ENCODE results near the gene MAPK4.
"Not testable (repeated sequence)": the region's sequence is repeated elsewhere in the genome, so short reads cannot be mapped to it uniquely, and the experiment has no call there.

MAPK4 gene

DNA sequence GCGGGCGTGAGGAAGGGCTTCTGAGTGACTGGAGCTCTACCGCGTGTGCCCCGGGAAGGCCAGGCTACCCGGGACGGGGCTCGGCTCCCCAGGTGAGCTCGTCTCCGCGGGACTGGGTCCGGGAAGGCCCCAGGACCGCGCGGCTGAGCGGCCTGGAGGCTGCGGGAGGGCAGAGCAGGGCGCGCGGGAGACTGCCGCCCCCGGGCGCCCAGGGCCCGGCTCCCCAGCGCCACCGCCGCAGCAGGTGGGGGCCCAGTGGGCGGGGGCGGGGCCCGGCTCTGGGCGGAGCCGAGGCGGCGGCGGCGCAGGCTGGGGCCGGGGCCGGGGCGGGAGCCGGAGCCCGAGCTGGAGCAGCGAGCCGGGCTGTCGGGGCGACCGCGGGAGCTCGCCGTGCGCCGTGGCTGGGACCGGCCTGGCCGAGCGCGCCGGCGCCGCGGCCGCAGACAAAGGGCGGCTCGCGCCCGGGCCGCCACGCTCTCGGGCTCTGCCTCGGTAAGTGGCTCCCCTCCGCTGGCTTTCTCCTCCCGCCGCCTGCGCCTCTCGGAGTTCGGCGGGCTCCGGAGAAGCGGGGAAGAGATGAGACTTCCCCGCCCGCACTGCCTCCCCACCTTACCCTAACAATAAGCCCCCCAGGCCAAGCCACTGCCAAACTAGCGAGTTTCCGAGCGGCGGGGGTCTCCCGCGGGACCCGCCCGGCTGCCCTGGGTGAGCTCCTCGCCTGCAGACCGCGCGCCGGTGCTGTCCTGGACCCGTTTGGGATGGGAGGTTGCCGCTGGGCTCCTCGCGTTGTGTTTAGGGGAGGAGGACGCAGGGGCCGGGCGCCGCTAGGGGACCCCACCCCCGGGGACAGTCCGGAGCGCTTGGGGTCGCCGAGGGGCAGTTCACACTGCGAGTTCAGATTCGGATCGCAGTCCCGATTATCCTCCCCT, at the start of gene MAPK4:
MAPK4 (plus strand) TSS at position 336 of the 929 bp plus-strand sequence. CDS start 103,872 bp downstream, outside the sequence.
- DNase-seq: no peak

DNA sequence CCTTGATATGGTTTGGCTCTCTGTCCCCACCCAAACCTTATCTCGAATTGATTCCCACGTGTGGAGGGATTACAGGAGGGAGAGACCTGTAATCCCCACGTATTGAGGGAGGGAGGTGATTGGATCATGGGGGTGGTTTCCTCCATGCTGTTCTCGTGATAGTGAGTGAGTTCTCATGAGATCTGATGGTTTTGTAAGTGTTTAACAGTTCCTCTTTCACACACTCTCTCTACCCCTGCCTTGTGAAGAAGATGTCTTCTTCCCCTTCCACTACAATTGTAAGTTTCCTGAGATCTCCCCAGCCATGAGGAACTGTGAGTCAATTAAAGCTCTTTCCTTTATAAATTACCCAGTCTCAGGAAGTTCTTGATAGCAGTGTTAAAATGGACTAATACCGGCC, 42.6 kb upstream of the MAPK4 start:
- not testable (repeated sequence) for DNase-seq

DNA sequence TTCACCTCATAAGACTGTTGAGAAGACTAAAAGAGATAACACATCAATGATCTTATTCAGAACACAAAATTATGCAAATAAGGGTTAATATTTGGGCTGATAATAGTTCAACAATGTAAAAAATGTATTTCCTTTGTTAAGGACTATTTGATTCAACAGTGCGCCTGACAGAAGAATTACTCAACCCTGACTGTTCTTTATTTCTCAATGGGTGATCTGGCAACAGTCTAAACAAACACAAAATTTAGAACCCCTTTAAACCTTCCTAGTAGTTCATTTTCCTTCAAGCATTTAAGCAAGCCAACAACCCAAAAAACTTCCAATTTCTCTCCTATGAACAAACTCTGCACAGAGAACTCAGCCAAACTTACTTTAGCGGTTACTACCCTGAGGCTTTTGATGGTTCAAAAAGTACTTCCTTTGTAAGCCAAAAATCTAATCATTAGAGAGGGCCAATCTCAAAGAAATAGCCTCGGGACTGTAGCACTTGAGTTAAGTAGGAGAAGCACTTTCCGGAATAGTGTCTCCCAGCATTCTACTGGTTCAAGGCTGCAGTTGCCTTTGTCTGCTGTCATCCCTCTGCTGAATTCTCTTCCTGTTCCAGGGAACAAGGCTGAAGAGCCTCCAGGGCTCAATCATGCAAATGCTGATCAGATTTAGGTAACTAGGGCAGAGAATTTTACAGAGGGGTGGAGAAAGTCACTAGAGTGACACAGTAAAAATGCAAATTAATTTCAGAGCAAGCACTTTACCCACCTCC, 40.9 kb upstream of the MAPK4 start:
- DNase-seq: no peak

DNA sequence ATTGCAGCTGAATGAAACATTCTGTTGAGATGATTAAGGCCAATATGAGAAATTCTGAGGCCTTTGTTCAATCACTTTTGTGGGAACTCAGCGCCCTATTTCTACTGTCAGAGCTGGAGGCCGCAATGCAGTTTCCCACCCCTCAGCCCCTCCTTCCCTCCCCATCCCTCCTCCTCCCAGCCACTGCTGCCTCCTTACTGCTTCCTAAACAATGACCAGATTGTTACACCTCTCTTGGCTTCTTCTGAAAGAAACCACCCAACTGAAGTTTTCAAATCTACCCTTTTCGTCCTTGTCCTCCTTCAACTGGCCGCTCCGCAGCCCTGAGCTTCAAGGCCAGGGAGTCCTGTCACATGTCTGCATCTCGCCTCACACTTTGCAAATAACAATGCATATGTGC, 36.7 kb upstream of the MAPK4 start:
- DNase-seq: no peak

DNA sequence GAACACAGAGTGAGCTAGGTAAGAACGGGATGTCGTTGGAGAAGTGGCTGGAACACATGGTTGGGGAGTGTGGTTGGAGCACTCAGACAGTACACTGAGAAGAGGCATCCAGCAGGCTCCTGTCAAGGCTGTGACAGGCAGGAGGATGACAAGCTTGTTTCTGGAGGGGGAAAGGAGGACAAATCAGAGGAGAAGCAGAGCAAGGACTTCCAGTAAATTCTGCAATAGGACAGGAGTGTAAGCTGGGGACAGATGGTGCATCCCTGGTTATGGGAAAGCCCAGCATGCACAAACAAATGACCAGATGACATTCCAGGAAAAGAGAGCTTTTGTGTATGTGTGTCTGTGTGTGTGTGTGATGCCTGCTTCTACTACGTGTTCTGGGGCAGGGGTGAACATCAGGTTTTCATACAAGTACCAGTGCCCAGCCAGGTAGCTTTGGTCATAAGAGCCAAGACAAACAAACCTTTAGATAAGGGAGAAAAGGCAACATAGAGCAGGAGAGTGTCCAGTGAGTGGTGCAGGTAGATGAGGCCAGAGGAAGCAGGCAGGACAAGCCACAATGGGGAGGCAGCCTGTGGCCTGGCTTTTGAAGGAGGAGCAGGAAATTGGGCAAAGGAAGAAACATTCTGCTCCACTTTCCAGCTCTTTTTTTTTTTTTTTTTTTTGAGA, 32.1 kb upstream of the MAPK4 start:
- DNase-seq: no peak

DNA sequence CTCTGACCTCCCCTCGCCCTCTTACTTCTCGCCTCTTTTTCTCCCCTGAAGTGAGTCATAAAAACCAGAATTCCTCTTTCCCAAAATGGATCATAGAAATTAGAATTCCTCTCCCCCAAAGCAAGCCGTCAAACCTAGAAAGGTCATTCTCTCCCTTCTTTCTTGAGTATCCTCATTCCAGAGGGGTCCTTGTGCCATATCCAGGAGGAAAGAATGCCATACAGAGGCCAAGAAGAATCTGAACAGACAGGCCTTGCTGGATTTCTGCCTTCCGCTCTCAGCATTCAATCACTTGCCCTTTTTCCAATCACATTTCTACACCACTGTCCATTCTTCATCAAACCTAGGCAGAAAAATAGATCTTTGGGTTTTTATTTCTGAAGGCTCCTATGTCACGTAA, 31.1 kb upstream of the MAPK4 start:
- no peak for DNase-seq

DNA sequence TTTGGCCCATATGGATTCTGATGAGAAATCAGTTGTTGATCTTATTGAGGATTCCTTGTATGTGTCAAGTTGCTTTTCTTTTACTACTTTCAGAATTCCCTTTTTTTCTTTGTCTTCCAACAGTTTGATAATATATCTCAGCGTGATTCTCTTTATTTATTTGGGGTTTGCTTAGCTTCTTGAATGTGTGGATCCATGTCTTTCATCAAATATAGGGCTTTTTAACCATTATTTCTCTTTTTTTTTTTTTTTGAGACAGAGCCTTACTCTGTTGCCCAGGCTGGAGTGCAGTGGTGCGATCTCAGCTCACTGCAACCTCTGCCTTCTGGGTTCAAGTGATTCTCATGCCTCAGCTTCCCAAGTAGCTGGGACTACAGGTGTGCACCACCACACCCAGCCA, 26.1 kb upstream of the MAPK4 start:
- not testable (repeated sequence) for DNase-seq

DNA sequence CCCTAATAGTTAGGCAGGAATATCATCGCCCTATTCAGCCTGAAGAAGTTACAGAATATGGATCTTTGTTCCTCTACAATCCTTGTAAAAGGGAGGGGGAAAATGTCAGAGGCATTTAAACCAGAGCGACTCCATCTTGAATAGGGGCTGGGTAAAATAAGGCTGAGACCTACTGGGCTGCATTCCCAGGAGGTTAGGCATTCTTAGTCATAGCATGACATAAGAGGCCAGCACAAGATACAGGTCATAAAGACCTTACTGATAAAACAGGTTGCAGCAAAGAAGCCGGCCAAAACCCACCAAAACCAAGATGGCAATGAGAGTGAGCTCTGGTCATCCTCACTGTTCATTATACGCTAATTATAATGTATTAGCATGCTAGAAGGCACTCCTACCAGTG, 15.4 kb upstream of the MAPK4 start:
- DNase-seq: not testable (repeated sequence)

DNA sequence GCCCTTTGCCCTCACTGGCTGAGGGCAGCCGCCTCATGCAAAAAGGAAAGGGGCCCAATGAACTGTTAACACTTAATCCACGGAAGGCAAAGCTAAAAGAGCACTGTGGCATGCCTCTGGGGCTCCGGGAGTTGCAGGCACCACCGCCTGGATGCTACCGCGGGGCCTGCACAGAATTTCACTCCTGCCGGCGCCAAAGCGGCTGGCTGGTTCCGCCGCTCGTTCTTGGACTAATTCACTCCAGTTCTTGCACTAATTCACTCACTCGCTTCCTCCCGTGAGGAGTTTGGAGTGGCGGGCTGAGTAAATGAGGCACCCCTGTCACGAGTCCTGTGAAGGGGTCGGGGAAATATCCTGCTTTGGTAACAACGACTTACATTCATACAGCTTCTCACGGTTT, 14.0 kb upstream of the MAPK4 start:
- DNase-seq: no peak

DNA sequence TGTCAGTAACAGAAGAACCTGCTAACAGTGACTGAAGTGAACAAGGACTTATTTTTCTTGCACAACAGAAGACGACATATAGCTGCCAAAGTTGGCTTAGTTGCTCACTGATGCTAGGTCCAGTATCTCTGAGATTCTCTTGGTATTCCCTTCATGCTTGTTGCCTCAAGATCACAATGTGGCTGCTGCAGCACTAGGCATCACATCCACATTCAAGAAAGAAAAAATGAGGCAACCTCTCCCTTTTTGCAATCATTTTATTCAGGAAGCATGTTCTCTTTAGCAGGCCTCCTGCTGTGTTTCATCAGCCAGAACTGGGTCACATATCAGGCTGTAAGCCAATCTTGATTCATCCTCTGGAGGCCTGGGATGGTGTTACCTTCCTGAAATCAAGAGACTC, 11.7 kb upstream of the MAPK4 start:
- no peak for DNase-seq

DNA sequence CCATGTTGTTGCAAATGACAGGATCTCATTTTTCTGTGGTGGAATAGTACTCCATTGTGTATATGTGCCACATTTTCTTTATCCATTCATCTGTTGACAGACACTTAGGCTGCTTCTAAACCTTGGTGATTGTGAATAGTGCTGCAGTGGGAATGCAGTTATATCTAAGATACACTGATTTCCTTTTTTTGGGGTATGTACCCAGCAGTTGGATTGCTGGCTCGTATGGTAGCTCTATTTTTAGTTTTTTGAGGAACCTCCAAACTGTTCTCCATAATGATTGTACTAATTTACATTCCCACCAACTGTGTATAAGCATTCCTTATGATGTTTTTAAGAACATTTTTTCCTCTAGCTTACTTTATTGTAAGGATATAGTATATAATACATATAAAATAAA, 8.2 kb upstream of the MAPK4 start:
- not testable (repeated sequence) for DNase-seq

DNA sequence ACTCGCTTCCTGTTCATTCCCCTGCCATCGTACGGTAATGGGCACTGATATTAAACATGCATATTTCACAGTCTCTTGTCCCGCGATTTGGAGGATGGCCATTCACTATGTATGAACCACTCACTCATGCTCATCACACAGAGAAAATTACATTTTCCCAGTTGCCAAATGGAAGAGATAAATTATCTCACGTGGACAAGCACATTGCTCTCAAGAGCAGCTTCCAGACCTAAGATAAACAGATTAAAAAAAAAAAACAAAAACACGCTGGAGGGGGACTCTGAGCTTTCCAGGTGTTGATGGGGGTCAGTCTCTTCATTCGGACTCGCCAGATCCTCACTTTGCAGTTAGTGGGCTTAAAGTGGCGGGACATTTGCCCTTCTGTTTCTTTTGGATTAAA, 1.7 kb upstream of the MAPK4 start:
- no peak for DNase-seq

DNA sequence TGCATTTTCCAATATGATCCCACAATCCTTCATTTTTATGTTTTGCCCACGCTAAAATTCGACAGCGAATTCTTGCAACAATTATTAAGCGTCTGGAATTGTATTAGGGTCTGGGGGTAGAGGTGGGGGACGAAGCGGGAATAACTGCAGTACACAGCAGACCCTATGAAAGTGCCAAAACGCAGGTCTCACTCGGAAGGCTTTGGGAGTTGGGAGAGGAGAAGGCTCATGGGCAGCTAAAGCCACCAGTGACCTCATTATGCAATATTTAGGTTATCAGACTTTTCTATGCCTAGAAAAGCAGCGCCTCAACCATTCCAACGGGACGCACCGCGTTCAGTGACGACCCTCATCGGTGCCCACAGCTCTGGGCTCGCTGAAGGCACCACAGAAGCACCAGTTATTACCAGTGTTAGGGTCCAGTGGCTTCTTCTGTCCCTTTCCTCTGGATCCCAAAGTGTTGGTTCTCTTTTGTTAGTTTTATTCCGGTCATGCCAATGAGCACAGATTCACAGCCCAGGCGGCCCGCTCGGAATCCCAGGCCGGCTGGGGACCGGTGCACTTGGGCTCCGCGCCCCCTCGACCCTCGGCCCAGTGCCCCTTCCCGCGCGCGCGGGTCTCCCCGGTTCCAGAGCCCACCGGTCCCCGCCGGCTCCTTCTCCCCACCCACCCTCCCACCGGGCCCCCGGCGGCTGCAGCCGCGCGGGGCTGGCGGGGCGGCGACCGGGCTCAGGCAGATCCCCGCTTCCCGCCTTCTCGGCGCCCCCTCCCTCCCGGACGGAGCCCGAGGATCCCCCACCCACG, 737 bp upstream of the MAPK4 start:
- DNase-seq: no peak

DNA sequence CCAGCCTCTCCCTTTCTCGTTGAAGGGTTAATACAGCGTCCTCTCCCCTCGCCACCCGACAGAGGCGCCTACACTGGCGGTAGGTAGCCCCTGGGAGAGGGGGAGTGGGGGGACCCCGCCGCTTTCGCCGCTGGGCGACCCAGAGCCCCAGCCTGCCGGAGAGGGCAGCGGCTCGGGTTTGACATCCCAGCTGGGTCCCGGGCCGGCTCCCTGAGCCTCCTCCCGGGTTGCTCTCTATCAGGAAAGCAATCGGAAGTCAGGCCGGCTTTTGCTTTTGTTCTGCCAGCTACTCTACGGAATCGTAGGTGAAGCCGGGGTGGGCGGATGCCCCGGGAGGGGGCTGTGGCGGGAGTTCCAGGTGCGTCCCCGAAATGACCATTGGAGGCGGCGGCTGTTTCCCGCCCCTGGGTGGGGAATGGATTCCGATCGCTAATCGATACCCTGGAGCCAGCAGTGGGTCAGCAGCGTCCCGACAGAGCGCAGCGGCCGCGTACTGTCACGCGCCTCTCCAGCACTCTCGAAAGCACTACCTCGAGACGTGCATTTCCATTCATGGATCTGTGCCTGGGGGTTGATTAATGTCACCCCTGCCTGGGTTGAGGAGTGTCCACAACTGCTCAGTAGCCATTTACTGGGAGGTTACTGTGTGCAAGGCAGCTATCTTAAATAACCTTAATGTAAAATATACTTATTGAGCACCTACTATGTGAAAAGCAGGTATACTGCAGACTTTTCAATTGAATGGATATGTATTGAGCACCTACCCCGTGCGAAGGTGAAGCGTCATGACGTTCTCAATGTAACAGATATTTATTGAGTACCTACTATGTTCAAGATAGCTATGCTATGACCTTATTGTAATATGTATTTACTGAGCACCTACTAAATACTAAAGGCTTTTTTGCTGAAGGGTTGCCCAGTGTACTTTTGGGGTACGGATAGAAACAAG, 1.1 kb downstream of the MAPK4 start:
- DNase-seq: no peak

DNA sequence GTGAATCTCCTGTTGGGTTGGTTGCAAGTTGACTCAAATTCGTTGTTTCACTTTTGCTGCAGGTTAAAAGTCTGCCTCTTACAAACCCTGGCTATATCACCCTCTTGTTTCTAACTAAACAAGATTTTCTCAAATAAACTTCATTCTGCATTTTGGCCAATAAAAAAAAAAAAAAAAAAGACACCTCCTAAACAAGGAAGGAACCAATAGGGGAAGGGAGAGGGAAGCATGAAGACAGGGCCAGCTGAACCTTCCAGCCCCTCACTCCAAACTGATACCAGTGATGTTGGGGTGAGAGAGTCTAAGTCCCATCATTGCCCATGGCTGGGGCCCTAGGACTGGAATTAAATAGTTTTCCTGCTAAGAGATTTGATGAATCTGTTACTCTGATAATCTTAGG, 2.4 kb downstream of the MAPK4 start:
- not testable (repeated sequence) for DNase-seq

DNA sequence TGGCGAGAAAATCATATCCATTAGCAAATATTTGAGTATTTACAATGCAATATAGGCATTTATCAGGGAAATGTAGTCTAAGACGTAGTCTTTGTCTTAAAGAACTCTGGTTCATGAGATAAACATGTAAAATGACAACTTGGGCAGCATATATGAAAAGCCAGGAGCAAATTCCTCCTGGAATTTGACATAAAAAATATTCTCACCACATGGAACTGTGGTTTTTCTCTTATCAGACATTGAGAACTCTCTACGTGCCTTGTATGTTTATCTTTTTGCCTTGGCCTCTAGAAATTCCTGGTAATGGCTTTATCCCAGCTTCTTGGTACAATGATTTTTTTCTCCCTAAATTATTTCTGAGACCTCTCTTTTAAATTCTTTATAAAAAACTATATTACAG, 2.8 kb downstream of the MAPK4 start:
- no peak for DNase-seq

DNA sequence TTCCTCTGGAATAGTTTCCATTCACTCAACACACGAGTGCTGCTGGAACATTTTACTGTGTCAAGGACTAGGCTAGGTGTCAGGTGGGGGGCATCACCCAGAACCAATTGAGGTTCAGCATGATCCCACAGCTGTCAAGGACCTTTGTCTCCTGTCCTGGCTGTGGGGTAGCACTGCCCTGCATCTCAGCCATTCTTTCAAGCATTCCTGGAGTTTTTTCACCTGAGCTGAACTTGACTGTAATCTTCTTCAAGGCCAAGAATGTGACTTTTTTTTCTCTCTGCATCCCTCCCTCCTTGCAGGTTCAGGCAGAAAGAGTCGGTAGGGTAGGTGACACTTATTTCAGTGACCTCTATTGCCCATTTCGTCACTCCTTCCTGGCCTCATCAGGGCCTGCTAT, 3.5 kb downstream of the MAPK4 start:
- no peak for DNase-seq

DNA sequence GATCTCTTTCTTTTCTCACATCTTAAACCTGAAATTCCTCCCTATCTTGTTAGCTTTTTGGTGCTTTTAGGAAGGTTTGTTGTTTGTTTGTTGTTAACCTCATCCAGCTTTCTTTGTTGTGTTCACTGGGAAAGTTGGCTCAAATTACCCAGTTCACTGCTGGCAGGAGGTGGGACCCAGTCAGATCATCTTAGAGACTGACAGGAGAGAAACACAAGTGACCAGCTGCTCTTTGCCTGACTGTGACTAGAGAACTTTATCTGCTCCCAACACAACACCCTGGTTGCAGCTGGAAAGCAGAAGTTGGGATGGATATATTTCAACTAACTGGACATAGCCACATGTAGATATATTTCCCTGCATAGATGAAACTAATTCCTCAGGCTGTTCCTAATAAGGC, 10.0 kb downstream of the MAPK4 start:
- no peak for DNase-seq

DNA sequence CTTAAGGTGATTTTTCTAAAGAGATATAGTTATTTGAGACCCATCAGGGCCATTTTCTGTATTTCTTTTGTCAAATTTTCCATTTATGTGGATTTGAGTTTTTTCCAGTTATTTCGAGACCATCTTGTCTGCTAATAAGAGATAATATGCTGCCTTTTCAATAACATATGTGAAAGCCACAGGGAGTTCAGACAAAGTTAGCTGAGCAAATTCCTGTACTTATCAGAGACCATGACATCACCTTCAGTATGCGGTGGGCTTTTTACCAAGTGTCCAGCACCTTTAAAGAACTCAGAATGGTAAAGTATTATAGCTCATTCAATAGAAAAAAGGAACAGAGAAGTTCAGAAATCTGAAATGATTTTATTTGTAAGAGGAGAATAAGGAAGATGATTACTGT, 11.7 kb downstream of the MAPK4 start:
- no peak for DNase-seq

DNA sequence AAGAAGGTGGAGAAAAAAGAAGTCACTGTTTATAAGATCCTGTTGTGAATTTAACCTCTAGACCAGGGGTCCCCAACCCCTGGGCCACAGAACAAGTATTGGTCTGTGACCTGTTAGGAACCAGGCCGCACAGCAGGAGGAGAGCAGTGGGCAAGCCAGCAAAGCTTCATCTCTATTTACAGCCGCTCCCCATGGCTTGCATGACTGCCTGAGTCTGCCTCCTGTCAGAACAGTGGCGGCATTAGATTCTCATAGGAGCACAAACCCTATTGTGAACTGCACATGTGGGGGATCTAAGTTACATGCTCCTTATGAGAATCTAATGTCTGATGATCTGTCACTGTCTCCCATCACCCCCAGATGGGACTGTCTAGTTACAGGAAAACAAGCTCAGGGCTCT, 13.3 kb downstream of the MAPK4 start:
- DNase-seq: not testable (repeated sequence)

DNA sequence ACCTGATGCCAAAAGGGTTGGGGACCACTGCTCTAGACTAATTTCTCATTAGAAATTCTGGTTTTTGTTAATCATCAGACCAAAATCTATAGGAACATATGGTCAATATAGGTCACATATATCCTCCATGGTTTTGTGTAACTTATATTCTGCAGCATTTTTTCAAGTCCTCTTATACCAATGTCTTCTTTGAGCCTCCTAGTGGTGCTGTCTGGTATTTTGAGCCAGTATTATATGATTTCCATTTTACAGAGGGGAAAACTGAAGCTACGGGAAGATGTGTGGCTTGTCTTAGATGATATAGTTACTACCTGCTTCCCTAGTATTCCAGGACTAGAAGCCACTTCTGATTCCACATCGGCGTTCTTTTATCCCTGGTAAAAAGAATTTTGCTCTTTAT, 13.8 kb downstream of the MAPK4 start:
- DNase-seq: no peak

DNA sequence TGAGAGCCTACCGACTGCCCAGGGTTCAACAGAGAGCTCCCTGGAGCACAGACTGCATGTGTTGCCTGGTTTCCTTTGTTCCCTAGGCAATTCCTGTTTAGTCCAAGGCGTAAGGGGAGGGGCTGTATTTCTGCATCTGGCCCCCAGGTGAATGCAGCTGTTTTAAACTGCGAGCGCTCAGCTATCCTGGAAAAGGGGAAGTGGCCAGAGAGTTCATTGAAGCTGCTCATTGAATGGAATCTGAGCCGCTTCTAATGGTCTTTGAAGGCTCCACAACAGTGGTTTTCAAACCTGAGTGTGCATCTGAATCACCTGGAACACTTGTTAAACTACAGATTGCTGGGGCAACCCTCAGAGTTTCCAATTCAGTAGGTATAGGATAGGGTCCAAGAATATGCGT, 18.1 kb downstream of the MAPK4 start:
- DNase-seq: no peak
